ENCODE measurements around the gene NRGN.

DNA sequence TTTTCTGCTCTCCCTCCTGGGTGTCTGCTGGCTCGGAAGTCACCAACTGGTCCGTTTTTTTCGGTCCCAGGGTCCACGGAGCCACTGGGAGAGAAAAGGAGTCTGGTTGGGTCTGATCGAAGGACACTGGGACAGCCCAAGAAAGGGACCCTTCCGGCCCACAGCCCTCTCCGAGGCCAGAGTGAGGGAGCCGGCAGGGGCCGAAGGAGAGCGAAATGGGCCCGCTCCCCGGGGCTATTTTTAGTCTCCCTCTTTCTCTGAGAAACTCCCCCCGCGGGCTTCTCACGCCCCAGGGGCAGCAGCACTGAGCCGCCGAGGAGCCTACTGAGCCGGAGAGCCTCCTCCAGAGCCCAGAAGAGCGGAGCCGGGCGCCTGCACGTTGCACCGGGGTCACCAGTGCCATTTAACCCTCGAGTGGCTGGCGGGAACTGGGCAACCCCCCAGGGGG lies 20.5 kb downstream of the NRGN start:
- TF ChIP-seq NR2C2 (IDR thresholded peaks at IDR 0.05; ENCODE audit: borderline replicate concordance, control insufficient read depth, insufficient read length, low read depth) = no peak
- TF ChIP-seq, protein P1, sequence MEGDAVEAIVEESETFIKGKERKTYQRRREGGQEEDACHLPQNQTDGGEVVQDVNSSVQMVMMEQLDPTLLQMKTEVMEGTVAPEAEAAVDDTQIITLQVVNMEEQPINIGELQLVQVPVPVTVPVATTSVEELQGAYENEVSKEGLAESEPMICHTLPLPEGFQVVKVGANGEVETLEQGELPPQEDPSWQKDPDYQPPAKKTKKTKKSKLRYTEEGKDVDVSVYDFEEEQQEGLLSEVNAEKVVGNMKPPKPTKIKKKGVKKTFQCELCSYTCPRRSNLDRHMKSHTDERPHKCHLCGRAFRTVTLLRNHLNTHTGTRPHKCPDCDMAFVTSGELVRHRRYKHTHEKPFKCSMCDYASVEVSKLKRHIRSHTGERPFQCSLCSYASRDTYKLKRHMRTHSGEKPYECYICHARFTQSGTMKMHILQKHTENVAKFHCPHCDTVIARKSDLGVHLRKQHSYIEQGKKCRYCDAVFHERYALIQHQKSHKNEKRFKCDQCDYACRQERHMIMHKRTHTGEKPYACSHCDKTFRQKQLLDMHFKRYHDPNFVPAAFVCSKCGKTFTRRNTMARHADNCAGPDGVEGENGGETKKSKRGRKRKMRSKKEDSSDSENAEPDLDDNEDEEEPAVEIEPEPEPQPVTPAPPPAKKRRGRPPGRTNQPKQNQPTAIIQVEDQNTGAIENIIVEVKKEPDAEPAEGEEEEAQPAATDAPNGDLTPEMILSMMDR (IDR thresholded peaks at IDR 0.05 in 2 of 3, conservative IDR thresholded peaks at IDR 0.05 in 1 of 3; ENCODE audit: control insufficient read depth in 2 of 3, extremely low read depth in 1 of 3, insufficient read depth in 1 of 3, low read depth in 3 of 3, low read length in 3 of 3) = no peak
- TF ChIP-seq SMAD1 (IDR thresholded peaks at IDR 0.05; ENCODE audit: low read depth, partially characterized antibody) = no peak

All from GM12878 (cell line).